ENCODE measurements around the gene SLC16A11.

DNA sequence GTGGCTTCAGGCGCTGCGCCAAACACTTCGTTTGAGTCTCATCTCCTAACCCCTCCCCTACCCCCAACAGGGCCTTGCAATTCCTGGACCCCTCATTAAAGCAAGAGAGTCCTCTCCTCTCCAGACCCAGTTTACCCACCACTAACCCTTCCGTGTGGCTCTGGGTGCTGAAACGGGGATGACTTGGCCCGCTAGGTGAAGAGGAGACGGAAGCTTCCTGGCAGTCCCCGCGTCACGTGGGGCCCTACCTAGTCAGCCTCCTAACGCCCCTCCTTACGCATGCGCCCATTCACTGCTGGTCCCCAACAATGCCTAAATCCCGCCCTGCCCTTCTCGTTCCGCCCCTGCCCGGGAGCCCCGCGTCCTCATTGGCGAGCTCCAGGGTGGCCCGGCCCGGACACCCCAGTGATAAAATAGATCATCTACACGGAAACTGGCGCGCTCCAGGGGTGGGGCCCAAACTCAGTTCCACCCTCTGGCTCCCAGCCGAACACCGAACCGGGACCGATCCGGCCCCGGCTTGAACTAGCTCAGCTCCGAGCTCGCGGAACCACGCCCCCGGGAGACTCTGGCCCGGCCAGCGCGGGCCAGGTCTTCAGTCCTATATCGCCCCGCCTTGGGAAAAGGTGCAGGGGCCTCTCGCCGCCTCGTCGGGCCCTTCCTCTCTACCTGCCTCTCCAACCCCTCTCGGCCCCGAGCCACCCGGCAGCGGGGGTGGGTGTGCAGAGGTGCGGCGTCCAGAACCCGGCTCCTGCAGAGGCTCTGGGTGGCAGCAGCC is 8.1 kb downstream of the SLC16A11 start, which contains the start of gene SLC16A13:
- TF ChIP-seq ZNF317 (CRISPR knock-in tag; IDR thresholded peaks at IDR 0.05; ENCODE audit: borderline replicate concordance, low read depth) (no peak), ZNF138 (CRISPR knock-in tag; conservative IDR thresholded peaks at IDR 0.05) (peak; percentile 49; the same call in 1 of the 2 replicates), JUN (CRISPR knock-in tag; IDR thresholded peaks at IDR 0.05) (no peak), NFE2L1 (CRISPR knock-in tag; IDR thresholded peaks at IDR 0.05) (no peak), CREM (CRISPR knock-in tag; IDR thresholded peaks at IDR 0.05) (no peak), ZNF121 (CRISPR knock-in tag; IDR thresholded peaks at IDR 0.05) (no peak), ZNF423 (CRISPR knock-in tag; IDR thresholded peaks at IDR 0.05) (no peak), GRHL2 (CRISPR knock-in tag; IDR thresholded peaks at IDR 0.05; ENCODE audit: insufficient replicate concordance, severe bottlenecking) (no peak)
- TF ChIP-seq, protein P1, sequence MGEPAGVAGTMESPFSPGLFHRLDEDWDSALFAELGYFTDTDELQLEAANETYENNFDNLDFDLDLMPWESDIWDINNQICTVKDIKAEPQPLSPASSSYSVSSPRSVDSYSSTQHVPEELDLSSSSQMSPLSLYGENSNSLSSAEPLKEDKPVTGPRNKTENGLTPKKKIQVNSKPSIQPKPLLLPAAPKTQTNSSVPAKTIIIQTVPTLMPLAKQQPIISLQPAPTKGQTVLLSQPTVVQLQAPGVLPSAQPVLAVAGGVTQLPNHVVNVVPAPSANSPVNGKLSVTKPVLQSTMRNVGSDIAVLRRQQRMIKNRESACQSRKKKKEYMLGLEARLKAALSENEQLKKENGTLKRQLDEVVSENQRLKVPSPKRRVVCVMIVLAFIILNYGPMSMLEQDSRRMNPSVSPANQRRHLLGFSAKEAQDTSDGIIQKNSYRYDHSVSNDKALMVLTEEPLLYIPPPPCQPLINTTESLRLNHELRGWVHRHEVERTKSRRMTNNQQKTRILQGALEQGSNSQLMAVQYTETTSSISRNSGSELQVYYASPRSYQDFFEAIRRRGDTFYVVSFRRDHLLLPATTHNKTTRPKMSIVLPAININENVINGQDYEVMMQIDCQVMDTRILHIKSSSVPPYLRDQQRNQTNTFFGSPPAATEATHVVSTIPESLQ (CRISPR knock-in tag; IDR thresholded peaks at IDR 0.05), result no peak
- TF ChIP-seq, protein P2, sequence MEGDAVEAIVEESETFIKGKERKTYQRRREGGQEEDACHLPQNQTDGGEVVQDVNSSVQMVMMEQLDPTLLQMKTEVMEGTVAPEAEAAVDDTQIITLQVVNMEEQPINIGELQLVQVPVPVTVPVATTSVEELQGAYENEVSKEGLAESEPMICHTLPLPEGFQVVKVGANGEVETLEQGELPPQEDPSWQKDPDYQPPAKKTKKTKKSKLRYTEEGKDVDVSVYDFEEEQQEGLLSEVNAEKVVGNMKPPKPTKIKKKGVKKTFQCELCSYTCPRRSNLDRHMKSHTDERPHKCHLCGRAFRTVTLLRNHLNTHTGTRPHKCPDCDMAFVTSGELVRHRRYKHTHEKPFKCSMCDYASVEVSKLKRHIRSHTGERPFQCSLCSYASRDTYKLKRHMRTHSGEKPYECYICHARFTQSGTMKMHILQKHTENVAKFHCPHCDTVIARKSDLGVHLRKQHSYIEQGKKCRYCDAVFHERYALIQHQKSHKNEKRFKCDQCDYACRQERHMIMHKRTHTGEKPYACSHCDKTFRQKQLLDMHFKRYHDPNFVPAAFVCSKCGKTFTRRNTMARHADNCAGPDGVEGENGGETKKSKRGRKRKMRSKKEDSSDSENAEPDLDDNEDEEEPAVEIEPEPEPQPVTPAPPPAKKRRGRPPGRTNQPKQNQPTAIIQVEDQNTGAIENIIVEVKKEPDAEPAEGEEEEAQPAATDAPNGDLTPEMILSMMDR (IDR thresholded peaks at IDR 0.05), result no peak
- TF ChIP-seq, protein P3, sequence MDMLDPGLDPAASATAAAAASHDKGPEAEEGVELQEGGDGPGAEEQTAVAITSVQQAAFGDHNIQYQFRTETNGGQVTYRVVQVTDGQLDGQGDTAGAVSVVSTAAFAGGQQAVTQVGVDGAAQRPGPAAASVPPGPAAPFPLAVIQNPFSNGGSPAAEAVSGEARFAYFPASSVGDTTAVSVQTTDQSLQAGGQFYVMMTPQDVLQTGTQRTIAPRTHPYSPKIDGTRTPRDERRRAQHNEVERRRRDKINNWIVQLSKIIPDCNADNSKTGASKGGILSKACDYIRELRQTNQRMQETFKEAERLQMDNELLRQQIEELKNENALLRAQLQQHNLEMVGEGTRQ (CRISPR knock-in tag; IDR thresholded peaks at IDR 0.05), result peak; percentile 99
- TF ChIP-seq, protein P4, sequence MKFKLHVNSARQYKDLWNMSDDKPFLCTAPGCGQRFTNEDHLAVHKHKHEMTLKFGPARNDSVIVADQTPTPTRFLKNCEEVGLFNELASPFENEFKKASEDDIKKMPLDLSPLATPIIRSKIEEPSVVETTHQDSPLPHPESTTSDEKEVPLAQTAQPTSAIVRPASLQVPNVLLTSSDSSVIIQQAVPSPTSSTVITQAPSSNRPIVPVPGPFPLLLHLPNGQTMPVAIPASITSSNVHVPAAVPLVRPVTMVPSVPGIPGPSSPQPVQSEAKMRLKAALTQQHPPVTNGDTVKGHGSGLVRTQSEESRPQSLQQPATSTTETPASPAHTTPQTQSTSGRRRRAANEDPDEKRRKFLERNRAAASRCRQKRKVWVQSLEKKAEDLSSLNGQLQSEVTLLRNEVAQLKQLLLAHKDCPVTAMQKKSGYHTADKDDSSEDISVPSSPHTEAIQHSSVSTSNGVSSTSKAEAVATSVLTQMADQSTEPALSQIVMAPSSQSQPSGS (CRISPR knock-in tag; IDR thresholded peaks at IDR 0.05; ENCODE audit: borderline replicate concordance, low read depth), result no peak
